Cortex of kidney (tissue), 1 donor: ENCODE results near the gene KRTAP10-3.

Experiments used
- DNase-seq: peaks from one replicate; lab custom pipeline; 2025; lab: John Stamatoyannopoulos, UW

KRTAP10-3 gene

GRCh38 chr21:44515359-44516165, 43.0 kb downstream of the KRTAP10-3 start:
- no peak for DNase-seq

- no peak for DNase-seq
Measured at GRCh38 chr21:44514746-44515358, 43.7 kb downstream of the KRTAP10-3 start.

DNA sequence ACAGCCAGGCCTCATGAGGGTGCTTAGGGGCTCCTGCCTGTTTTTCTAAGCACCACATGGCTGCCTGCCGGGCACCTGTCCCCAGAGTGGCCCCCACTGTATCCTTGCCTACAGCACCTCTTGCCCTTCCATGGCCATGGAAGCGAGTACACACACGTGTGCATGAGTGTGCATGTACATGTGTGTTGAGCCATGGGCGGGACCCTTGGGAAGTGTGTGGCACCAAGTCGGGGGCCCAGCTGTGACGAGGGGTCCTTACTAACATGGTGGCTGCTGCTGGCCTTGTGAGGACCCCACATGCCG, 44.4 kb downstream of the KRTAP10-3 start:
- no peak for DNase-seq

- no peak for DNase-seq
Measured at GRCh38 chr21:44513389-44514217, 45.0 kb downstream of the KRTAP10-3 start.

DNA sequence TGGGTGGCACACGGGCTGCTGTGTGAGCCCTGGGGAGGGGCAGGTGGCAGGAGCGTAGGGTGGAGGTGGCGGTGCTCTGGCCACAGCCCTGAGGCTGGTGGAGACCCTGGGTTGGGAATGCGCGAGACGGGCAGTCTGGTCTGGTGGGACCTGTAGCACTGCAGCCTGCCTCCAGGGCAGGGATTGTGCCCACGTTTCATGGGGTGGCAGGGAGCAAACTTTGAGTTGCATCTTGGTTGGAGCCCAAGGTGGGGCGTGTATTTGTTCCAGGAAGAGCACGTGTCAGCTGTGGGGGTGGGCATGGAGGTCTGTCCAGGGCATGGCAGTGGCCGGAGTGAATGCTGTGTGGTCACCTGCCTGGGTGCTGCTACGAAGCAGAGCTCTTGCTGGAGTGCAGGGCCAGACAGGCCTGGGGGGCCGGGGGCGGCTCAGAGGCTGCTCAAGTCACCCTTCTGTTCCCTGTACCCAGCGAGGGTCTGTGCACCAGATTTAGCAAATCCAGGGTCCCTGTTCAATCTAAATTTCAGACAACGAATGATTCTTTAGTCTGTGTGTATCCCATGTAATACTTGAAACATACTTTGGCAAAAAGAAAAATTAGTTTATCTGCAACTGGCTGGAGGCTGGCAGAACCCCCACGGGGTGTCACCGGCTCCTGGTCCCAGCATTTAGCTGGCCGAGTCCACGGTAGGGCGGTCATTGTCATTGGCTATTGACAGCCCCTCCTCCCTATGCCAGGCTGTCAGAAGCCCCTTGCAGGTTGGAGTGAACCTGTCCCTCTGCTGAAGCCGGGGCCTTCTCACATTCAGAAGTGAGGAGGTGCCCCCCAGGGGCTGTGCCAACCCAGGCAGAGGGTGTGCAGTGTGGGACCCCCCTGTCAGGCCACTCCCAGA, 45.9 kb downstream of the KRTAP10-3 start:
- no peak for DNase-seq

GRCh38 chr21:44511938-44512275, 46.7 kb downstream of the KRTAP10-3 start:
- DNase-seq = no peak

- DNase-seq = no peak
Measured at GRCh38 chr21:44511219-44511937, 47.2 kb downstream of the KRTAP10-3 start.

DNA sequence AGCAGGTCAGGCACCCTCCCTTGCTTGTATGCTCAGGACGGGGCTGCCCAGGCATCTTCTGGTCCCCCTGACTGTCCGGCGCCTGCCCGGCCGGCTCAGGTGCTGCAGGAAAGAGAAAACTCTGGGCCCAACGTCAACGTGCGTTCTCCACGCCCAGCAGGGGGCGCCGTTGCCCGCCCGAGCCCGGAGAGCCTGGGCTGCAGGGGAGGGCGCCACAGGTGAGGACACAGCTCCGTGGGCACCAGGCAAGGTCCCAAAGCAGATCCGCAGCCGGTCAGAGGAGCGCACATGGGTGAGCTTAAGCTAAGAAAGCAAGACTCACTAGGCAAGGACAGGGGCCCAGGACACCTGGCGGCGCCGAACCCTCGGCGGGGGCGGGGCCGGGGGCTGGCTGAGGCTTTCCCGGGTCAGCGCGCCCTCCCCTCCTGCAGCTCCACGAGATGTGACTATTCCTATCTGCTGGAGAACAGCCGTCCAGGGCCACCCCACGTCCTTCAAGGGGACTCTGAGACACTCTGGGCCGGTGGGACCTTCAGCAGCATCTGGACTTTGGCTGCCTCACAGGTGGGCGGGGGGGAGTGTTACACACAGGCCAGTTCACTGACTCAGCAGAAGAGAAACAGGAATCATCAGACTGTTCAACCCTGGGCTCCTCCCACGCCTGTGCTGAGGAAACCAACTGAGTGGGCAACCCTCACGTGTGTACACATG, 47.9 kb downstream of the KRTAP10-3 start:
- no peak for DNase-seq

GRCh38 chr21:44510109-44510507, 48.5 kb downstream of the KRTAP10-3 start:
- DNase-seq = no peak

DNA sequence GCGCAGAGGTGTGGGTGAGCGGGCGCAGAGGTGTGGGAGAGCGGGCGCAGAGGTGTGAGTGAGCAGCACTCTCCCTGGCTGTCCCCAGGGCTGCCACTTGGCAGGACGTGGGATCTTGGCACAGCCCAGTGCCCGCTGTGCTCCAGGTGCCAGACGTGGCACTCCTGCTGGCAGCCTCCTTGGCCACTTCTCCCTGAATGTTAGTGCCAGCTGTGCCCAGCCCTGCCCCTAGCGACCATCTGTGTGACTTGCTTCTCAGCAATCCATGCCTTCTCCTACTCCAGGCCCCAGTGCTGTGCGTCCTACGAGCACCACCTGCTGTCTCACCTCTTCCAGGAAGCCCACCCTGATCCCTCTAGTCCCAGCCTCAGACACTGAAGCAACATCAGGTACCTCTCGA, 49.1 kb downstream of the KRTAP10-3 start:
- no peak for DNase-seq

GRCh38 chr21:44508711-44509445, 49.7 kb downstream of the KRTAP10-3 start:
- DNase-seq = no peak

GRCh38 chr21:44508426-44508710, 50.2 kb downstream of the KRTAP10-3 start:
- DNase-seq = no peak
